ENCODE measurements around the gene TMEM225B. TPM values are rescaled to one million over a fixed set of nuclear protein-coding genes. Genes with fewer than 3 reads are reported as not detected.

The TMEM225B gene
- total RNA-seq, 2 donors from 2014 or later, result 0.26 to 3.2 TPM

GRCh38 chr7:99622596-99622995 is 24.5 kb downstream of the TMEM225B start:
- TF ChIP-seq CTCF (conservative IDR thresholded peaks at IDR 0.05), result no peak
- H3K4me3 ChIP-seq (ENCODE audit: low read length), result no peak overlapping the region
- no peak overlapping the region for H3K27ac Mint-ChIP-seq
- no peak overlapping the region for H3K4me3 Mint-ChIP-seq
- H3K36me3 ChIP-seq (ENCODE audit: control insufficient read depth, insufficient read depth, low read length), result peaks cover 91% of the 10 kb centered on the region
- H3K27me3 Mint-ChIP-seq (ENCODE audit: insufficient read depth), result no peaks in the 10 kb centered on the region
- no peak overlapping the region for H3K9ac ChIP-seq (ENCODE audit: extremely low read depth, low read length, poor library complexity, severe bottlenecking)
- no peak for DNase-seq
- no peaks in the 10 kb centered on the region for H3K27me3 ChIP-seq (ENCODE audit: control insufficient read depth, insufficient read depth, low read length, poor library complexity, severe bottlenecking)
- no peak overlapping the region for H3K27ac ChIP-seq (ENCODE audit: low read depth, low read length)
- WGBS, 2 experiments (ENCODE audit: insufficient coverage in 1 of 2, insufficient read length in 1 of 2), result 92% methylated on average over 7 to 10 of the region's 10 CpGs
- no peaks in the 10 kb centered on the region for H3K9me3 ChIP-seq (ENCODE audit: control insufficient read depth, low read length)
- peaks cover 5% of the 10 kb centered on the region for H3K4me1 ChIP-seq (ENCODE audit: control insufficient read depth, insufficient read depth, low read length)
- no peaks in the 10 kb centered on the region for H3K9me3 Mint-ChIP-seq
- peaks cover 87% of the 10 kb centered on the region for H3K36me3 Mint-ChIP-seq (ENCODE audit: low read depth)
- peaks cover 15% of the 10 kb centered on the region for H3K4me1 Mint-ChIP-seq

GRCh38 chr7:99623091-99623693 is 25.1 kb downstream of the TMEM225B start:
- WGBS, 2 experiments (ENCODE audit: insufficient coverage in 1 of 2, insufficient read length in 1 of 2), result 93 to 96% methylated on average over 5 to 7 of the region's 7 CpGs
- Histone ChIP-seq H3K27me3 (ENCODE audit: control insufficient read depth, insufficient read depth, low read length, poor library complexity, severe bottlenecking) (no peaks in the 10 kb centered on the region), H3K9ac (ENCODE audit: extremely low read depth, low read length, poor library complexity, severe bottlenecking) (no peak overlapping the region), H3K4me3 (ENCODE audit: low read length) (no peak overlapping the region), H3K36me3 (ENCODE audit: control insufficient read depth, insufficient read depth, low read length) (peaks cover 97% of the 10 kb centered on the region), H3K27ac (ENCODE audit: low read depth, low read length) (no peak overlapping the region), H3K9me3 (ENCODE audit: control insufficient read depth, low read length) (no peaks in the 10 kb centered on the region), H3K4me1 (ENCODE audit: control insufficient read depth, insufficient read depth, low read length) (peaks cover 5% of the 10 kb centered on the region)
- Mint-ChIP-seq H3K36me3 (ENCODE audit: low read depth) (peaks cover 89% of the 10 kb centered on the region), H3K9me3 (no peaks in the 10 kb centered on the region), H3K27me3 (ENCODE audit: insufficient read depth) (no peaks in the 10 kb centered on the region), H3K27ac (no peak overlapping the region), H3K4me1 (peaks cover 10% of the 10 kb centered on the region), H3K4me3 (no peak overlapping the region)
- TF ChIP-seq CTCF (conservative IDR thresholded peaks at IDR 0.05), result no peak
- no peak for DNase-seq

GRCh38 chr7:99623702-99624447 is 25.8 kb downstream of the TMEM225B start:
- H3K9me3 Mint-ChIP-seq, result no peaks in the 10 kb centered on the region
- no peak overlapping the region for H3K27ac ChIP-seq (ENCODE audit: low read depth, low read length)
- no peak overlapping the region for H3K4me3 ChIP-seq (ENCODE audit: low read length)
- no peaks in the 10 kb centered on the region for H3K9me3 ChIP-seq (ENCODE audit: control insufficient read depth, low read length)
- H3K36me3 Mint-ChIP-seq (ENCODE audit: low read depth), result peaks cover 89% of the 10 kb centered on the region
- H3K27me3 Mint-ChIP-seq (ENCODE audit: insufficient read depth), result no peaks in the 10 kb centered on the region
- 95 to 100% methylated on average over 8 to 9 of the region's 9 CpGs for WGBS, 2 experiments (ENCODE audit: insufficient coverage in 1 of 2, insufficient read length in 1 of 2)
- no peaks in the 10 kb centered on the region for H3K27me3 ChIP-seq (ENCODE audit: control insufficient read depth, insufficient read depth, low read length, poor library complexity, severe bottlenecking)
- peaks cover 11% of the 10 kb centered on the region for H3K4me1 Mint-ChIP-seq
- no peak overlapping the region for H3K9ac ChIP-seq (ENCODE audit: extremely low read depth, low read length, poor library complexity, severe bottlenecking)
- H3K27ac Mint-ChIP-seq, result no peak overlapping the region
- no peak for TF ChIP-seq CTCF (conservative IDR thresholded peaks at IDR 0.05)
- peaks cover 97% of the 10 kb centered on the region for H3K36me3 ChIP-seq (ENCODE audit: control insufficient read depth, insufficient read depth, low read length)
- no peaks in the 10 kb centered on the region for H3K4me1 ChIP-seq (ENCODE audit: control insufficient read depth, insufficient read depth, low read length)
- DNase-seq, result no peak
- no peak overlapping the region for H3K4me3 Mint-ChIP-seq

All from endodermal cell (in vitro differentiated cells).